Islet of Langerhans (tissue), 1 donor: Measurements from ENCODE around the gene ELOA2.
"Not testable (repeated sequence)": the region's sequence is repeated elsewhere in the genome, so short reads cannot be mapped to it uniquely, and the experiment has no call there.

Experiments used
- FAIRE-seq: peaks from one replicate; lab custom pipeline; 2011; peaks lifted over from hg19 to GRCh38; lab: Jason Lieb, UNC

The ELOA2 gene

DNA sequence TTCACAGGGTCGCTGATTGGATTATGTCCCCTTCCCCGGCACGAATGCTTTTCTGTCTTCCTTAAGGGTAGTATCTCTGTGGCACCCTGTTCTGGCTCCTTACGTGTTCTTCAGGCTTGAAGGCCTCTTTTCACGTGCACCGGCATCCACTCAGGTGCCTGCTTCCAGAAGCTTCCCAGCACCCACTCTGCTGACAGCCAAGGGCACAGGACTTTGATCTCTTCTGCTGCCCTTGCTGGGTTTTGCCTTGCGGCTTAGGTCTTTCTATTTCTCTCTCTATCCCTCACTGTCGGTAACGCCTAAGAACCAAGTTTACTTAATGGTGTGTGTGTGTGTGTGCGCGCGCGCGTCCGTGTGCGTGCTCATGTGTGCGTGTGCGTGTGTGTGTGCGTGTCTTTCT is 14.7 kb downstream of the ELOA2 start:
- FAIRE-seq = not testable (repeated sequence)

DNA sequence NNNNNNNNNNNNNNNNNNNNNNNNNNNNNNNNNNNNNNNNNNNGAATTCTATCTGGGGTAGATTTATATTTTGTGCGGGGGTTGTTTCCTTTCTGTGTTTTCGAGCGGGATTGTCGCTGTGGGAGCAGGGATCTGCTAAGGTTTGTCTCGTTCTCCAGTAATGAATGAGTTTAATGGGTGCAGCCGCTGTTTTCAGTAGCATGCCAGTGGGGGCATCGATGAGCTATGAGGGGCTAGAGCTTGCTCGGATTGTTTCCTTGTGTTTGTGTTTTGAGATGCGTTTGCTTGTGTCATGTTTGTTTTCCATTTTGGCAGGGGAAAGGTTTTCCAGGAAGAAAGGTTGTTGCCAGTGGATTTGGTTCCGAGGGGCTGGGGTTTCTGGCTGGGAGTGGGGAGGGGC is 15.6 kb downstream of the ELOA2 start:
- not testable (repeated sequence) for FAIRE-seq
